ENCODE measurements around the gene PDE6G.

DNA sequence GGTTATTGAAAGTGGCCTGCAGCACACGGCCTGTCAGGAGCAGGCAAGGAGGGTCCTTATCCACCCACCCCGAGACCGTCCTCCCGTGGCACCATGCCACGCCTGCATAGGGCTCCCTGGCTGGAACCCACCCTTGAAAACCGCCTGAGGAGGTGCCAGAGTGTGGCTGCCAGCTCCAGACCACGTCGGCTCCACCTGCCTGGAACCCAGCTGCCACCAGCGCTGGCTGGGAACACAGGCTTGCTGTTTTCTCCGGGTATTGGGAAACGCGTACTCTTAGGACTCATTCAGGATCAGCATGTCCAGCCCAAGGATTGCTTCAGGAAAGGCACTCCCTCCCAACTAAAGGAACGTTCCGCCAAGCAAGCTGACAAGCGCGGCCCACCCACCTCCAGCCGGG lies 20.6 kb upstream of the PDE6G start:
- TF ChIP-seq RARB (CRISPR knock-in tag; IDR thresholded peaks at IDR 0.05) = no peak
- TF ChIP-seq, protein P1, sequence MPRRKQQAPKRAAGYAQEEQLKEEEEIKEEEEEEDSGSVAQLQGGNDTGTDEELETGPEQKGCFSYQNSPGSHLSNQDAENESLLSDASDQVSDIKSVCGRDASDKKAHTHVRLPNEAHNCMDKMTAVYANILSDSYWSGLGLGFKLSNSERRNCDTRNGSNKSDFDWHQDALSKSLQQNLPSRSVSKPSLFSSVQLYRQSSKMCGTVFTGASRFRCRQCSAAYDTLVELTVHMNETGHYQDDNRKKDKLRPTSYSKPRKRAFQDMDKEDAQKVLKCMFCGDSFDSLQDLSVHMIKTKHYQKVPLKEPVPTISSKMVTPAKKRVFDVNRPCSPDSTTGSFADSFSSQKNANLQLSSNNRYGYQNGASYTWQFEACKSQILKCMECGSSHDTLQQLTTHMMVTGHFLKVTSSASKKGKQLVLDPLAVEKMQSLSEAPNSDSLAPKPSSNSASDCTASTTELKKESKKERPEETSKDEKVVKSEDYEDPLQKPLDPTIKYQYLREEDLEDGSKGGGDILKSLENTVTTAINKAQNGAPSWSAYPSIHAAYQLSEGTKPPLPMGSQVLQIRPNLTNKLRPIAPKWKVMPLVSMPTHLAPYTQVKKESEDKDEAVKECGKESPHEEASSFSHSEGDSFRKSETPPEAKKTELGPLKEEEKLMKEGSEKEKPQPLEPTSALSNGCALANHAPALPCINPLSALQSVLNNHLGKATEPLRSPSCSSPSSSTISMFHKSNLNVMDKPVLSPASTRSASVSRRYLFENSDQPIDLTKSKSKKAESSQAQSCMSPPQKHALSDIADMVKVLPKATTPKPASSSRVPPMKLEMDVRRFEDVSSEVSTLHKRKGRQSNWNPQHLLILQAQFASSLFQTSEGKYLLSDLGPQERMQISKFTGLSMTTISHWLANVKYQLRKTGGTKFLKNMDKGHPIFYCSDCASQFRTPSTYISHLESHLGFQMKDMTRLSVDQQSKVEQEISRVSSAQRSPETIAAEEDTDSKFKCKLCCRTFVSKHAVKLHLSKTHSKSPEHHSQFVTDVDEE (CRISPR knock-in tag; IDR thresholded peaks at IDR 0.05) = no peak
- no peak for TF ChIP-seq ZFP3 (CRISPR knock-in tag; IDR thresholded peaks at IDR 0.05)
- no peak for TF ChIP-seq ZC3H10 (CRISPR knock-in tag; IDR thresholded peaks at IDR 0.05)
- TF ChIP-seq, protein P2, sequence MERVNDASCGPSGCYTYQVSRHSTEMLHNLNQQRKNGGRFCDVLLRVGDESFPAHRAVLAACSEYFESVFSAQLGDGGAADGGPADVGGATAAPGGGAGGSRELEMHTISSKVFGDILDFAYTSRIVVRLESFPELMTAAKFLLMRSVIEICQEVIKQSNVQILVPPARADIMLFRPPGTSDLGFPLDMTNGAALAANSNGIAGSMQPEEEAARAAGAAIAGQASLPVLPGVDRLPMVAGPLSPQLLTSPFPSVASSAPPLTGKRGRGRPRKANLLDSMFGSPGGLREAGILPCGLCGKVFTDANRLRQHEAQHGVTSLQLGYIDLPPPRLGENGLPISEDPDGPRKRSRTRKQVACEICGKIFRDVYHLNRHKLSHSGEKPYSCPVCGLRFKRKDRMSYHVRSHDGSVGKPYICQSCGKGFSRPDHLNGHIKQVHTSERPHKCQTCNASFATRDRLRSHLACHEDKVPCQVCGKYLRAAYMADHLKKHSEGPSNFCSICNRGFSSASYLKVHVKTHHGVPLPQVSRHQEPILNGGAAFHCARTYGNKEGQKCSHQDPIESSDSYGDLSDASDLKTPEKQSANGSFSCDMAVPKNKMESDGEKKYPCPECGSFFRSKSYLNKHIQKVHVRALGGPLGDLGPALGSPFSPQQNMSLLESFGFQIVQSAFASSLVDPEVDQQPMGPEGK (CRISPR knock-in tag; IDR thresholded peaks at IDR 0.05; ENCODE audit: borderline replicate concordance) = no peak
